Fibroblast of lung (primary cell): Measurements from ENCODE around the gene CEP131.

Experiments used
- CTCF ChIP-seq, 2 donors: IDR thresholded peaks in 1 of 2; conservative IDR thresholded peaks in 1 of 2; 1 replicate in 1 of 2; 2 replicates in 1 of 2; pipeline ENCODE4 v1.5.1; 2011 to 2012; ENCODE audit warnings: low read length in 2 of 2, control low read depth in 1 of 2, inconsistent platforms in 1 of 2, low read depth in 1 of 2, mild to moderate bottlenecking in 1 of 2
- EZH2 ChIP-seq: IDR thresholded peaks from 2 replicates; pipeline ENCODE4 v1.5.1; 2012; ENCODE audit warnings: low read length, control low read depth, mild to moderate bottlenecking; ENCODE audit errors: missing control alignments

DNA sequence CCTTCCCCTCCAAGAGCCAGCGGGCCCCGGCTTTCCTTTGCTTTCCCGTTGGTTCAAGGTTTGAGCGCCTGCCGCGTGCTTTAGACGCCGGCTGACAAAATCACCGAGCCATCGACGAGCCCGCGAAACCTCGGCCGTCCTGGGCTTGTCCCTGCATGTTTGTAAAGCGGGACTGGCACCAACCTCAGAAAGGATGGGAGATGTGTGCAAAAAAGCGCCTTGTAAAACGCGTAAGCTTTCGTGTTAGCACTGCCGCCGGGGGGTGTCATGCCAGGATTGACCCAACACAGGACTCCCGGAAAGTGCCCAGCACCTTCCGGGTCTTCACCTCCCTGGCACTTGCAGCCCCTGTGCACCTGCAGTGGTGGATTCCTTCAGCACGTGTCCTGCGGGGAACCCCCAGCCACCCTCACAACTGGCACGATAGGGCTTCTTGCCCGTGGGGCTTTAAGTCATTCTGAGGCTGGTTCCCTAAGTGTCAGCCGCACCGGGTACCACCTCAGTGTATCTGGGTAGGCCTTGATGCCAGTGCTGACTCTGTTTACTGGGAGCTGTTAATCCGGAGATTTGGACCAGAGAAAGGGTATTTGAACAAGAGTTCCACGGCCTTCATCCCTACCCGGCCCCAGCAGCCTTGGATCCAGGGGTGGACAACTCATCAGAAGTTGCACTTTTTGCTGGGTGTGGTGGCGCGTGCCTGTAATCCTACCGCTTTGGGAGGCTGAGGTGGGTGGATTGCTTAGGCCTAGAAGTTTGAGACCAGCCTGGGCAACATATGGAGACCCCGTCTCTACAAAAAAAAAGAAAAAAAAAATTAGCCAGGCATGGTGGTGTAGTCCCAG lies 17.2 kb upstream of the CEP131 start:
- TF ChIP-seq CTCF (conservative IDR thresholded peaks at IDR 0.05 in 1 of 2, IDR thresholded peaks at IDR 0.05 in 1 of 2; ENCODE audit: low read depth in 1 of 2, low read length in 2 of 2): no peak
- no peak for TF ChIP-seq EZH2
